ENCODE data around the gene IL18RAP. TPM values are rescaled to one million over a fixed set of nuclear protein-coding genes. Genes with fewer than 3 reads are reported as not detected.

IL18RAP gene
- total RNA-seq, 6 donors from 2014 or later, result 8.0 to 16.3 (median 10.9) TPM

GRCh38 chr2:102473020-102473419 is 50.1 kb downstream of the IL18RAP start, which contains the start of gene SLC9A4:
TSS of gene SLC9A4 (plus strand) at chr2:102473226. CDS start at chr2:102473760, 534 bp downstream.
- Histone ChIP-seq H3K27me3 (no peaks in the 10 kb centered on the region), H3K36me3 (no peaks in the 10 kb centered on the region), H3K9me3 (peaks cover 0 to 10% (median 4%) of the 10 kb centered on the region in 4 donors), H3K4me1 (no peaks in the 10 kb centered on the region), H3K27ac (no peak within 1 kb of the TSS), H3K4me3 (no peak within 1 kb of the TSS)
- TF ChIP-seq EP300 (IDR thresholded peaks at IDR 0.05) (no peak), CTCF (IDR thresholded peaks at IDR 0.05) (peak; percentile 62 to 82 (median 78))
- peak in 1 of 2 donors; percentile 53 for DNase-seq
- 0 to 4% methylated on average over 3 of the region's 3 CpGs for whole genome bisulfite sequencing, 2 donors
- ATAC-seq (ENCODE audit: low FRiP score in 2 of 2), result peak; percentile 70 to 77

GRCh38 chr2:102473631-102474030 is 50.7 kb downstream of the IL18RAP start:
- TF ChIP-seq EP300 (IDR thresholded peaks at IDR 0.05), result no peak
- no peak overlapping the region for H3K4me3 ChIP-seq
- H3K9me3 ChIP-seq, result peaks cover 0 to 10% (median 4%) of the 10 kb centered on the region in 4 donors
- no peak overlapping the region for H3K27ac ChIP-seq
- H3K36me3 ChIP-seq, result no peaks in the 10 kb centered on the region
- no peak for ATAC-seq (ENCODE audit: low FRiP score in 2 of 2)
- no peaks in the 10 kb centered on the region for H3K27me3 ChIP-seq
- H3K4me1 ChIP-seq, result no peaks in the 10 kb centered on the region
- whole genome bisulfite sequencing, 2 donors, result 75 to 78% methylated on average over 2 to 3 of the region's 3 CpGs
- DNase-seq, result no peak

- Histone ChIP-seq H3K36me3 (no peaks in the 10 kb centered on the region), H3K27me3 (no peaks in the 10 kb centered on the region), H3K9me3 (peaks cover 0 to 6% (median 2%) of the 10 kb centered on the region in 4 donors), H3K27ac (no peak overlapping the region), H3K4me1 (no peaks in the 10 kb centered on the region), H3K4me3 (no peak overlapping the region)
- no peak for DNase-seq
- ATAC-seq (ENCODE audit: low FRiP score in 2 of 2), result no peak
- TF ChIP-seq POLR2AphosphoS5 (IDR thresholded peaks at IDR 0.05), result no peak
- no peak for TF ChIP-seq EP300 (IDR thresholded peaks at IDR 0.05)
- no peak for TF ChIP-seq POLR2A (IDR thresholded peaks at IDR 0.05)
- no peak for TF ChIP-seq CTCF (IDR thresholded peaks at IDR 0.05)
Measured at GRCh38 chr2:102474785-102475184, 51.8 kb downstream of the IL18RAP start.

GRCh38 chr2:102478686-102479470 is 55.9 kb downstream of the IL18RAP start:
- H3K36me3 ChIP-seq, result no peaks in the 10 kb centered on the region
- WGBS, 2 donors, result 87 to 89% methylated on average over 22 to 36 of the region's 36 CpGs
- H3K27ac ChIP-seq, result no peak overlapping the region
- H3K9me3 ChIP-seq, result no peaks in the 10 kb centered on the region
- peak in 1 of 2 donors; percentile 11 for ATAC-seq (ENCODE audit: low FRiP score in 2 of 2)
- TF ChIP-seq EP300 (IDR thresholded peaks at IDR 0.05), result no peak
- TF ChIP-seq POLR2A (IDR thresholded peaks at IDR 0.05), result no peak
- no peak for TF ChIP-seq POLR2AphosphoS5 (IDR thresholded peaks at IDR 0.05)
- TF ChIP-seq CTCF (IDR thresholded peaks at IDR 0.05), result no peak
- no peak overlapping the region for H3K4me3 ChIP-seq
- no peaks in the 10 kb centered on the region for H3K4me1 ChIP-seq
- no peaks in the 10 kb centered on the region for H3K27me3 ChIP-seq
- DNase-seq, result peak in 1 of 2 donors; percentile 52

GRCh38 chr2:102480285-102481195 is 57.6 kb downstream of the IL18RAP start:
- no peak overlapping the region for H3K27ac ChIP-seq
- TF ChIP-seq POLR2A (IDR thresholded peaks at IDR 0.05), result no peak
- ATAC-seq (ENCODE audit: low FRiP score in 2 of 2) (no peak), DNase-seq (no peak)
- WGBS, 2 donors, result 68 to 81% methylated on average over 11 of the region's 11 CpGs
- no peaks in the 10 kb centered on the region for H3K9me3 ChIP-seq
- H3K27me3 ChIP-seq, result no peaks in the 10 kb centered on the region
- no peaks in the 10 kb centered on the region for H3K4me1 ChIP-seq
- no peaks in the 10 kb centered on the region for H3K36me3 ChIP-seq
- H3K4me3 ChIP-seq, result no peak overlapping the region

Data from upper lobe of left lung (tissue), 6 donors.